CD14-positive monocyte (primary cell): ENCODE measurements around the gene CYTH1. TPM values are rescaled to one million over a fixed set of nuclear protein-coding genes. Genes with fewer than 3 reads are reported as not detected.

Source experiments
- DNase-seq, 3 donors: peaks; one replicate each; pipeline ENCODE4 v3.0.0-alpha.2; 2011 to 2022
- H2AFZ ChIP-seq: 2 replicates; pipeline ENCODE4 v1.6.0; 2012; ENCODE audit warnings: mild to moderate bottlenecking, low read depth, low read length, inconsistent platforms; ENCODE audit not compliant: insufficient read depth, poor library complexity, severe bottlenecking
- H3K27ac ChIP-seq, 2 donors: 1 replicate in 1 of 2; 2 replicates in 1 of 2; pipeline ENCODE4 v1.5.1; 2012 to 2013; ENCODE audit warnings: low read length in 2 of 2, control low read depth in 1 of 2, inconsistent platforms in 1 of 2, low read depth in 1 of 2, mild to moderate bottlenecking in 1 of 2
- H3K27me3 ChIP-seq, 2 donors: one replicate each; pipeline versions ENCODE4 v1.6.0 to v1.6.1; 2011 to 2013; ENCODE audit warnings: low read length in 2 of 2; ENCODE audit not compliant: control insufficient read depth in 2 of 2, insufficient read depth in 2 of 2
- H3K36me3 ChIP-seq, 2 donors: replicated peaks in 1 of 2; 1 replicate in 1 of 2; 2 replicates in 1 of 2; pipeline versions ENCODE4 v1.5.1 to v1.6.1; 2012 to 2013; ENCODE audit warnings: low read length in 2 of 2, control low read depth in 1 of 2, inconsistent platforms in 1 of 2, mild to moderate bottlenecking in 1 of 2; ENCODE audit not compliant: insufficient read depth in 2 of 2, control insufficient read depth in 1 of 2
- H3K4me1 ChIP-seq, 2 donors: 1 replicate in 1 of 2; 2 replicates in 1 of 2; pipeline versions ENCODE4 v1.5.1 to v1.6.1; 2012 to 2013; ENCODE audit warnings: low read length in 2 of 2, control low read depth in 1 of 2, inconsistent platforms in 1 of 2, mild to moderate bottlenecking in 1 of 2, moderate library complexity in 1 of 2; ENCODE audit not compliant: insufficient read depth in 2 of 2, control insufficient read depth in 1 of 2
- H3K4me2 ChIP-seq: replicated peaks from 2 replicates; pipeline ENCODE3; 2012; ENCODE audit warnings: low read length, moderate library complexity, mild to moderate bottlenecking; ENCODE audit not compliant: poor library complexity, severe bottlenecking; ENCODE audit errors: extremely low read depth
- H3K4me3 ChIP-seq, 3 experiments: fragments of 200-600 bp in 1 of 3; sonication (generic) in 1 of 3; replicated peaks in 1 of 3; 1 replicate in 2 of 3; 2 replicates in 1 of 3; pipeline ENCODE4 v1.5.1; 2011 to 2013; ENCODE audit warnings: low read length in 3 of 3, mild to moderate bottlenecking in 3 of 3, control low read depth in 2 of 3, low read depth in 2 of 3, inconsistent platforms in 1 of 3, moderate library complexity in 1 of 3
- H3K79me2 ChIP-seq: 2 replicates; pipeline ENCODE4 v1.6.0; 2012; ENCODE audit warnings: mild to moderate bottlenecking, control low read depth, inconsistent platforms, low read length, moderate library complexity; ENCODE audit not compliant: insufficient read depth
- H3K9ac ChIP-seq: 2 replicates; pipeline ENCODE4 v1.6.0; 2017; ENCODE audit warnings: low read length, mild to moderate bottlenecking; ENCODE audit not compliant: insufficient read depth, poor library complexity, severe bottlenecking
- H3K9me3 ChIP-seq, 2 donors: replicated peaks in 1 of 2; 1 replicate in 1 of 2; 2 replicates in 1 of 2; pipeline versions ENCODE4 v1.5.1 to v1.6.1; 2012 to 2013; ENCODE audit warnings: low read length in 2 of 2, control low read depth in 1 of 2; ENCODE audit not compliant: control insufficient read depth in 1 of 2, insufficient read depth in 1 of 2
- H4K20me1 ChIP-seq: 2 replicates; pipeline ENCODE4 v1.6.0; 2012; ENCODE audit warnings: mild to moderate bottlenecking, low read length, control low read depth, moderate library complexity; ENCODE audit not compliant: insufficient read depth
- H3K27ac Mint-ChIP-seq, 7 donors: one replicate each; pipeline ENCODE4 v1.8.0; 2020; ENCODE audit warnings: mild to moderate bottlenecking in 7 of 7, mixed read lengths in 7 of 7, moderate library complexity in 6 of 7, inconsistent platforms in 2 of 7
- H3K27me3 Mint-ChIP-seq, 3 donors: one replicate each; pipeline ENCODE4 v1.8.0; 2021 to 2022; ENCODE audit warnings: low read depth in 3 of 3, mild to moderate bottlenecking in 3 of 3, mixed read lengths in 3 of 3, moderate library complexity in 3 of 3, inconsistent platforms in 1 of 3
- H3K36me3 Mint-ChIP-seq, 2 donors: one replicate each; pipeline ENCODE4 v1.8.0; 2020; ENCODE audit warnings: mixed read lengths in 2 of 2, inconsistent platforms in 1 of 2, mild to moderate bottlenecking in 1 of 2
- H3K4me1 Mint-ChIP-seq: one replicate; pipeline ENCODE4 v1.8.0; 2020; ENCODE audit warnings: mild to moderate bottlenecking, mixed read lengths
- H3K4me3 Mint-ChIP-seq, 2 donors: one replicate each; pipeline ENCODE4 v1.8.0; 2020; ENCODE audit warnings: mild to moderate bottlenecking in 2 of 2, mixed read lengths in 2 of 2, moderate library complexity in 1 of 2
- H3K9me3 Mint-ChIP-seq, 7 donors: one replicate each; pipeline ENCODE4 v1.8.0; 2020 to 2022; ENCODE audit warnings: mixed read lengths in 7 of 7, mild to moderate bottlenecking in 6 of 7, moderate library complexity in 6 of 7, inconsistent platforms in 2 of 7
- WGBS: methylation state at CpG from one replicate; pipeline ENCODE4 v1.1.5; 2013; ENCODE audit warnings: missing lambda C conversion rate; ENCODE audit not compliant: insufficient coverage; 5-methylcytosine and 5-hydroxymethylcytosine counted together
- intact Hi-C, 2 donors: fragments of 100-400 bp; cut with micrococcal nuclease; formaldehyde crosslinking; loops; one replicate each; pipeline versions ENCODE4 v1.15.0 to v1.15.1; 2023
- polyA plus RNA-seq, 3 donors: library from polyadenylated mRNA; depleted of rRNA in 1 of 3; unstranded in 2 of 3; stranded (reverse) in 1 of 3; fragments of 300-500 nt in 2 of 3; fragments of >200 nt in 1 of 3; fragmentation: Illumina TruSeq in 2 of 3; gene quantifications; 1 replicate in 2 of 3; 2 replicates in 1 of 3; pipeline ENCODE4 v1.2.3, GENCODE V29; 2012 to 2021
- TF ChIP-seq, protein P1 (sequence below): fragments of 200-600 bp; IDR thresholded peaks from one replicate; pipeline ENCODE4 v1.8.0; 2022; ENCODE audit warnings: antibody characterized with exemption, mild to moderate bottlenecking

The CYTH1 gene
- polyA plus RNA-seq, 3 donors = 68.6 to 211 (median 80.9) TPM

DNA sequence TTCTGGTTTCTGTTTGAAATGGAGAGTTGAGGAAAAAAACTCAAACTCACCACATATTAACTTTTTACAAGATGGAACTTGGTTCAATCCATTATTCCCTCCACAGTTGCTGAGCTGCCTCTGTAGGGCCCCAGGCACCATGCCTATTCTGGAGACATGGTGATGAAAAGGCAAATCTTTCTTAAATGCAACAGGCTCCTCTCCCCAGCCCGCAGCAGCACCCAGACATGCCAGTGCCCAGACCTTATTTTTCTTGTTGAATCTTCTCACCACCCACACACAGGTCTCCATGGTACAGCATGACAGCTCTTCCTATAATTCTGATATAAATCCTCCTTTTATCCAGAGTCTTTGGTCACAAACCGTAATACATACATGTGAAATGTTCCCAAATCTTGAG is 7.6 kb downstream of the CYTH1 start:
- peaks cover 75 to 83% of the 10 kb centered on the region in 2 donors for H3K4me1 ChIP-seq
- no peaks in the 10 kb centered on the region for H3K27me3 ChIP-seq
- H3K27me3 Mint-ChIP-seq = no peaks in the 10 kb centered on the region
- no peaks in the 10 kb centered on the region for H3K9me3 Mint-ChIP-seq
- peak overlapping the region; percentile 94 to 99 (median 98) for H3K27ac Mint-ChIP-seq
- WGBS = 75% methylated on average over 1 of the region's 2 CpGs
- H4K20me1 ChIP-seq = peaks cover 88% of the 10 kb centered on the region
- H3K4me1 Mint-ChIP-seq = peaks cover 68% of the 10 kb centered on the region
- DNase-seq = no peak
- H3K36me3 Mint-ChIP-seq = peaks cover 15 to 17% of the 10 kb centered on the region in 2 donors
- peaks cover 97% of the 10 kb centered on the region for H3K79me2 ChIP-seq
- H3K9ac ChIP-seq = peak overlapping the region; percentile 62
- H3K4me3 Mint-ChIP-seq = peak overlapping the region; percentile 79 to 84
- no peak overlapping the region for H2AFZ ChIP-seq
- H3K4me2 ChIP-seq = peak overlapping the region; percentile 74
- H3K36me3 ChIP-seq = peaks cover 0 to 7% of the 10 kb centered on the region in 2 donors
- intact Hi-C loops = loop anchor here in 1 of 2 donors (2.0 kb wide), 1 partner anchor 16 kb away; no protein-coding TSS in a partner anchor
- no peaks in the 10 kb centered on the region for H3K9me3 ChIP-seq
- H3K27ac ChIP-seq = peak overlapping the region; percentile 91 to 94
- TF ChIP-seq, protein P1, sequence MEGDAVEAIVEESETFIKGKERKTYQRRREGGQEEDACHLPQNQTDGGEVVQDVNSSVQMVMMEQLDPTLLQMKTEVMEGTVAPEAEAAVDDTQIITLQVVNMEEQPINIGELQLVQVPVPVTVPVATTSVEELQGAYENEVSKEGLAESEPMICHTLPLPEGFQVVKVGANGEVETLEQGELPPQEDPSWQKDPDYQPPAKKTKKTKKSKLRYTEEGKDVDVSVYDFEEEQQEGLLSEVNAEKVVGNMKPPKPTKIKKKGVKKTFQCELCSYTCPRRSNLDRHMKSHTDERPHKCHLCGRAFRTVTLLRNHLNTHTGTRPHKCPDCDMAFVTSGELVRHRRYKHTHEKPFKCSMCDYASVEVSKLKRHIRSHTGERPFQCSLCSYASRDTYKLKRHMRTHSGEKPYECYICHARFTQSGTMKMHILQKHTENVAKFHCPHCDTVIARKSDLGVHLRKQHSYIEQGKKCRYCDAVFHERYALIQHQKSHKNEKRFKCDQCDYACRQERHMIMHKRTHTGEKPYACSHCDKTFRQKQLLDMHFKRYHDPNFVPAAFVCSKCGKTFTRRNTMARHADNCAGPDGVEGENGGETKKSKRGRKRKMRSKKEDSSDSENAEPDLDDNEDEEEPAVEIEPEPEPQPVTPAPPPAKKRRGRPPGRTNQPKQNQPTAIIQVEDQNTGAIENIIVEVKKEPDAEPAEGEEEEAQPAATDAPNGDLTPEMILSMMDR = no peak
- peak overlapping the region in 2 of 3 experiments; percentile 27 to 65 for H3K4me3 ChIP-seq

DNA sequence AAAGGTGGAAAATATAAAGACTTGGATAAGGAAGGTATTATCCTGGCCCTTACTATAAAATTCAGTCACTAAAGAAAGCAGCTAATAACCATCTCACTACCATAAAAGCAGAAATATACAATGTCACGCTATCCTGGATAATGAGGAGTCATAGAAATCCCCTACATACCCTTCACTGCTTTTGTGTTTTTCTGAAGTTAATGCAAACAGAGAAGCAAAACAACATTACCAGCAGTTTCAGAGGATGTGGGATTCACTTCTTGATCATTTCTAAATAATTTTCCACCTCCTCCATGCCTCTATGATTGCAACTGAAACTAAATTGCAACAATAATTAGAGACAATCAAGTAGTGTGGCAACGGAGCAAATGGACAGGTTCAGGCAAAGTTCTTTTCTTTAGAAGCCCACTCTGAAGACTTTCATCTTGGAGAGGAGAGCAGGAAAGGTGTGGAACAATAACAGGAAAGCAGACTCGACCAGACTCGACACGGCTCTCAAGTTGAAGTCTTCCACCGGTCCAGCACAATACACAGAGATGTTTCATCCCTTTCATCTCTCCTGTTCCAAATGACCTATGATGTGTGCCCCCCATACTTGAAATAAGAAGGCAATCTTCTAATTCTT is 10.2 kb downstream of the CYTH1 start:
- Mint-ChIP-seq H3K9me3 (no peaks in the 10 kb centered on the region), H3K4me1 (peaks cover 51% of the 10 kb centered on the region), H3K27ac (peak overlapping the region; percentile 47 to 93 (median 85)), H3K36me3 (peaks cover 15 to 17% of the 10 kb centered on the region in 2 donors), H3K27me3 (no peaks in the 10 kb centered on the region), H3K4me3 (peak overlapping the region; percentile 16 to 18)
- TF ChIP-seq, protein P1 = no peak
- peak overlapping the region in 1 of 3 experiments; percentile 37 for H3K4me3 ChIP-seq
- WGBS = no CpG with 5 or more reads among the region's 6 CpGs
- H3K36me3 ChIP-seq = peaks cover 0 to 10% of the 10 kb centered on the region in 2 donors
- H3K79me2 ChIP-seq = peaks cover 100% of the 10 kb centered on the region
- peaks cover 67 to 78% of the 10 kb centered on the region in 2 donors for H3K4me1 ChIP-seq
- H3K27me3 ChIP-seq = no peaks in the 10 kb centered on the region
- H4K20me1 ChIP-seq = peaks cover 95% of the 10 kb centered on the region
- H3K9me3 ChIP-seq = no peaks in the 10 kb centered on the region
- no peak overlapping the region for H2AFZ ChIP-seq
- H3K4me2 ChIP-seq = peak overlapping the region; percentile 33
- peak in 2 of 3 donors; percentile 51 to 73 for DNase-seq
- H3K27ac ChIP-seq = peak overlapping the region; percentile 49 to 78
- H3K9ac ChIP-seq = no peak overlapping the region
- intact Hi-C loops = no loop called here
